ENCODE measurements around the gene RASGRF1. TPM values are rescaled to one million over a fixed set of nuclear protein-coding genes. Genes with fewer than 3 reads are reported as not detected.
"Not testable (repeated sequence)": the region's sequence is repeated elsewhere in the genome, so short reads cannot be mapped to it uniquely, and the experiment has no call there.

Gene RASGRF1
- total RNA-seq, 2 experiments from 2014 or later, result 3.0 to 4.5 TPM

- CTCF ChIA-PET (ENCODE audit: unreplicated experiment), result no interaction called here
- Histone ChIP-seq H3K36me3 (ENCODE audit: insufficient read depth, low read length) (peaks cover 4% of the 10 kb centered on the region; the same call in 1 of the 2 replicates), H2AFZ (ENCODE audit: low read length) (no peak overlapping the region), H3K4me3 (ENCODE audit: low read depth, low read length, poor library complexity, severe bottlenecking) (no peak overlapping the region), H3K79me2 (ENCODE audit: insufficient read depth, low read depth, low read length) (no peaks in the 10 kb centered on the region), H4K20me1 (ENCODE audit: insufficient read depth, low read length) (no peaks in the 10 kb centered on the region), H3K27ac (ENCODE audit: low read depth, low read length, poor library complexity, severe bottlenecking) (no peak overlapping the region), H3K4me1 (ENCODE audit: insufficient read depth, low read length, poor library complexity, severe bottlenecking) (no peaks in the 10 kb centered on the region), H3K4me2 (ENCODE audit: low read length) (no peak overlapping the region), H3K9me3 (ENCODE audit: low read length) (no peaks in the 10 kb centered on the region), H3K9me2 (ENCODE audit: insufficient read depth, low read length) (no peaks in the 10 kb centered on the region)
- POLR2A ChIA-PET, result no interaction called here
- TF ChIP-seq CTCF (conservative IDR thresholded peaks at IDR 0.05; ENCODE audit: low read length) (no peak), EZH2phosphoT487 (IDR thresholded peaks at IDR 0.05; ENCODE audit: borderline replicate concordance, low read depth, low read length) (no peak)
- BruUV-seq (replicated peaks), result no TSS peak
- intact Hi-C loops (cut with micrococcal nuclease; ENCODE audit: unreplicated experiment), result no loop called here
- no peak for DNase-seq (ENCODE audit: low spot score)
Measured at GRCh38 chr15:78928616-78929093, 161.9 kb downstream of the RASGRF1 start.

GRCh38 chr15:78928176-78928575 lies 162.4 kb downstream of the RASGRF1 start:
- H3K9me3 ChIP-seq (ENCODE audit: low read length); H3K36me3 ChIP-seq (ENCODE audit: insufficient read depth, low read length); DNase-seq (ENCODE audit: low spot score); H3K9me2 ChIP-seq (ENCODE audit: insufficient read depth, low read length); BruUV-seq (replicated peaks); H3K4me1 ChIP-seq (ENCODE audit: insufficient read depth, low read length, poor library complexity, severe bottlenecking); H3K79me2 ChIP-seq (ENCODE audit: insufficient read depth, low read depth, low read length); H3K4me2 ChIP-seq (ENCODE audit: low read length); POLR2A ChIA-PET; CTCF ChIA-PET (ENCODE audit: unreplicated experiment); H3K4me3 ChIP-seq (ENCODE audit: low read depth, low read length, poor library complexity, severe bottlenecking); intact Hi-C loops (cut with micrococcal nuclease; ENCODE audit: unreplicated experiment); H3K27ac ChIP-seq (ENCODE audit: low read depth, low read length, poor library complexity, severe bottlenecking); H4K20me1 ChIP-seq (ENCODE audit: insufficient read depth, low read length); H2AFZ ChIP-seq (ENCODE audit: low read length): not testable (repeated sequence)

GRCh38 chr15:78927077-78927790 lies 163.3 kb downstream of the RASGRF1 start:
- no peaks in the 10 kb centered on the region for H3K4me1 ChIP-seq (ENCODE audit: insufficient read depth, low read length, poor library complexity, severe bottlenecking)
- ChIA-PET POLR2A (interaction anchor here (0.6 kb wide), 1 partner anchor 1139 kb away, joined by 3 read pairs; no protein-coding TSS in a partner anchor), CTCF (ENCODE audit: unreplicated experiment) (no interaction called here)
- H4K20me1 ChIP-seq (ENCODE audit: insufficient read depth, low read length), result no peaks in the 10 kb centered on the region
- H3K9me3 ChIP-seq (ENCODE audit: low read length), result no peaks in the 10 kb centered on the region
- no peaks in the 10 kb centered on the region for H3K79me2 ChIP-seq (ENCODE audit: insufficient read depth, low read depth, low read length)
- H3K4me3 ChIP-seq (ENCODE audit: low read depth, low read length, poor library complexity, severe bottlenecking), result no peak overlapping the region
- DNase-seq (ENCODE audit: low spot score), result no peak
- no peaks in the 10 kb centered on the region for H3K9me2 ChIP-seq (ENCODE audit: insufficient read depth, low read length)
- intact Hi-C loops (cut with micrococcal nuclease; ENCODE audit: unreplicated experiment), result no loop called here
- no peak overlapping the region for H2AFZ ChIP-seq (ENCODE audit: low read length)
- no peak for TF ChIP-seq CTCF (conservative IDR thresholded peaks at IDR 0.05; ENCODE audit: low read length)
- TF ChIP-seq EZH2phosphoT487 (IDR thresholded peaks at IDR 0.05; ENCODE audit: borderline replicate concordance, low read depth, low read length), result no peak
- H3K4me2 ChIP-seq (ENCODE audit: low read length), result no peak overlapping the region
- peaks cover 13% of the 10 kb centered on the region; the same call in 1 of the 2 replicates for H3K36me3 ChIP-seq (ENCODE audit: insufficient read depth, low read length)
- BruUV-seq (replicated peaks), result no TSS peak
- no peak overlapping the region for H3K27ac ChIP-seq (ENCODE audit: low read depth, low read length, poor library complexity, severe bottlenecking)

Measured in OCI-LY7 (cell line).